HepG2 (cell line): ENCODE results near the gene NRL. TPM values are rescaled to one million over a fixed set of nuclear protein-coding genes. Genes with fewer than 3 reads are reported as not detected.

ENCODE experiments used
- ARID2 ChIP-seq: sonication (generic); formaldehyde crosslinking; IDR thresholded peaks from 2 replicates; pipeline ENCODE4 v1.8.1; 2022; ENCODE audit warnings: mild to moderate bottlenecking, missing genetic modification reagents, borderline replicate concordance
- ASH2L ChIP-seq: fragments of 300-600, 200-600 bp; sonication (generic); IDR thresholded peaks from 2 replicates; pipeline ENCODE4 v1.7.0; 2017; ENCODE audit warnings: low read depth, mild to moderate bottlenecking, moderate library complexity, mixed read lengths, low read length; ENCODE audit not compliant: insufficient read length
- CREM ChIP-seq, 2 experiments: sonication (generic) in 1 of 2; formaldehyde crosslinking in 1 of 2; IDR thresholded peaks; 2 replicates each; pipeline versions ENCODE4 v1.4.0 to v1.6.1; 2016 to 2020; ENCODE audit warnings: antibody characterized with exemption in 1 of 2, mild to moderate bottlenecking in 1 of 2, missing genetic modification reagents in 1 of 2
- ELF4 ChIP-seq: sonication (generic); formaldehyde crosslinking; IDR thresholded peaks from 2 replicates; pipeline ENCODE4 v1.5.0; 2020; ENCODE audit warnings: missing genetic modification reagents, mild to moderate bottlenecking, moderate library complexity, borderline replicate concordance
- GFI1 ChIP-seq: sonication (generic); formaldehyde crosslinking; IDR thresholded peaks from 2 replicates; pipeline ENCODE4 v1.5.0; 2020; ENCODE audit warnings: missing genetic modification reagents, mild to moderate bottlenecking, borderline replicate concordance
- GTF3A ChIP-seq: sonication (generic); formaldehyde crosslinking; conservative IDR thresholded peaks from 2 replicates; pipeline ENCODE4 v1.4.0; 2020; ENCODE audit warnings: mild to moderate bottlenecking, missing genetic modification reagents
- KAT7 ChIP-seq: IDR thresholded peaks from 2 replicates; pipeline ENCODE4 v1.6.1; 2018; ENCODE audit warnings: borderline replicate concordance, missing compliant biosample characterization
- KDM5B ChIP-seq: sonication (generic); formaldehyde crosslinking; IDR thresholded peaks from 2 replicates; pipeline ENCODE4 v1.4.0; 2020; ENCODE audit warnings: missing genetic modification reagents, mild to moderate bottlenecking, borderline replicate concordance
- NFYC ChIP-seq: IDR thresholded peaks from 2 replicates; pipeline ENCODE4 v1.6.1; 2016; ENCODE audit warnings: missing genetic modification reagents, missing compliant biosample characterization
- PHF20 ChIP-seq: sonication (generic); formaldehyde crosslinking; IDR thresholded peaks from 2 replicates; pipeline ENCODE4 v1.5.0; 2020; ENCODE audit warnings: mild to moderate bottlenecking, missing genetic modification reagents
- RARA ChIP-seq: IDR thresholded peaks from 2 replicates; pipeline ENCODE4 v1.6.1; 2016; ENCODE audit warnings: missing genetic modification reagents, missing compliant biosample characterization
- SMAD1 ChIP-seq: sonication (generic); formaldehyde crosslinking; IDR thresholded peaks from 2 replicates; pipeline ENCODE4 v1.4.0; 2020; ENCODE audit warnings: missing genetic modification reagents, low read depth, mild to moderate bottlenecking, borderline replicate concordance
- SMAD9 ChIP-seq: sonication (generic); formaldehyde crosslinking; IDR thresholded peaks from 2 replicates; pipeline ENCODE4 v1.5.1; 2020; ENCODE audit warnings: mild to moderate bottlenecking, missing genetic modification reagents
- SOX5 ChIP-seq: IDR thresholded peaks from 2 replicates; pipeline ENCODE4 v1.6.1; 2016; ENCODE audit warnings: borderline replicate concordance
- SRSF9 ChIP-seq: fragments of 200-400 bp; formaldehyde crosslinking; IDR thresholded peaks from 2 replicates; pipeline ENCODE4 v1.6.1; 2018; ENCODE audit warnings: borderline replicate concordance, mild to moderate bottlenecking, low read depth, low read length; ENCODE audit not compliant: insufficient read depth, poor library complexity, severe bottlenecking
- ZFX ChIP-seq: sonication (generic); formaldehyde crosslinking; IDR thresholded peaks from 2 replicates; pipeline ENCODE4 v1.4.0; 2020; ENCODE audit warnings: mild to moderate bottlenecking, low read depth, missing genetic modification reagents, moderate library complexity
- ZNF138 ChIP-seq: sonication (generic); formaldehyde crosslinking; IDR thresholded peaks from 2 replicates; pipeline ENCODE4 v1.5.0; 2020; ENCODE audit warnings: mild to moderate bottlenecking, low read depth, missing genetic modification reagents
- ZNF317 ChIP-seq: sonication (generic); formaldehyde crosslinking; IDR thresholded peaks from 2 replicates; pipeline ENCODE4 v1.5.0; 2020; ENCODE audit warnings: mild to moderate bottlenecking, missing genetic modification reagents
- ZNF652 ChIP-seq: IDR thresholded peaks from 2 replicates; pipeline ENCODE4 v1.6.1; 2016; ENCODE audit warnings: low read depth, borderline replicate concordance
- ZNF674 ChIP-seq: sonication (generic); formaldehyde crosslinking; IDR thresholded peaks from 2 replicates; pipeline ENCODE4 v1.5.0; 2020; ENCODE audit warnings: low read depth, mild to moderate bottlenecking, missing genetic modification reagents
- ZNF781 ChIP-seq: sonication (generic); formaldehyde crosslinking; IDR thresholded peaks from 2 replicates; pipeline ENCODE4 v1.5.1; 2020; ENCODE audit warnings: borderline replicate concordance, mild to moderate bottlenecking, missing genetic modification reagents; ENCODE audit errors: not compliant biosample characterization
- polyA plus RNA-seq, 8 experiments: library from polyadenylated mRNA; depleted of rRNA in 3 of 8; stranded (reverse) in 7 of 8; unstranded in 1 of 8; fragments of >200 nt; fragmentation: Illumina TruSeq in 4 of 8; extraction: Trizol in 4 of 8; gene quantifications; 2 replicates each; pipeline versions ENCODE4 v1.2.1 to v1.2.3, GENCODE V29; 2011 to 2016; ENCODE audit warnings: low read depth in 4 of 8, missing spikeins in 1 of 8, mixed read lengths in 1 of 8; ENCODE audit not compliant: insufficient read depth in 1 of 8
- total RNA-seq, 5 experiments: library from RNA; depleted of rRNA; stranded (reverse); fragments of >200 nt; fragmentation: Illumina TruSeq; extraction: Trizol; gene quantifications; 2 replicates each; pipeline ENCODE4 v1.2.3, GENCODE V29; 2016; ENCODE audit warnings: low read depth in 1 of 5
- TF ChIP-seq, protein P1 (sequence below), 2 experiments: sonication (generic) in 1 of 2; formaldehyde crosslinking in 1 of 2; IDR thresholded peaks; 2 replicates each; pipeline versions ENCODE4 v1.5.1 to v1.6.1; 2011 to 2020; ENCODE audit warnings: borderline replicate concordance in 1 of 2, low read depth in 1 of 2, low read length in 1 of 2, mild to moderate bottlenecking in 1 of 2, missing genetic modification reagents in 1 of 2, moderate library complexity in 1 of 2
- TF ChIP-seq, protein P2 (sequence below): IDR thresholded peaks from 2 replicates; pipeline ENCODE4 v1.6.1; 2016; ENCODE audit warnings: missing compliant biosample characterization, missing genetic modification reagents, borderline replicate concordance
- TF ChIP-seq, protein P3 (sequence below): IDR thresholded peaks from 2 replicates; pipeline ENCODE4 v1.6.1; 2016; ENCODE audit warnings: mild to moderate bottlenecking

Gene NRL
- total and polyA plus RNA-seq, 2 of the 13 experiments (the other 11 are each of a cell fraction or from before 2014, with no cell fraction given): 2.5 to 4.7 TPM

DNA sequence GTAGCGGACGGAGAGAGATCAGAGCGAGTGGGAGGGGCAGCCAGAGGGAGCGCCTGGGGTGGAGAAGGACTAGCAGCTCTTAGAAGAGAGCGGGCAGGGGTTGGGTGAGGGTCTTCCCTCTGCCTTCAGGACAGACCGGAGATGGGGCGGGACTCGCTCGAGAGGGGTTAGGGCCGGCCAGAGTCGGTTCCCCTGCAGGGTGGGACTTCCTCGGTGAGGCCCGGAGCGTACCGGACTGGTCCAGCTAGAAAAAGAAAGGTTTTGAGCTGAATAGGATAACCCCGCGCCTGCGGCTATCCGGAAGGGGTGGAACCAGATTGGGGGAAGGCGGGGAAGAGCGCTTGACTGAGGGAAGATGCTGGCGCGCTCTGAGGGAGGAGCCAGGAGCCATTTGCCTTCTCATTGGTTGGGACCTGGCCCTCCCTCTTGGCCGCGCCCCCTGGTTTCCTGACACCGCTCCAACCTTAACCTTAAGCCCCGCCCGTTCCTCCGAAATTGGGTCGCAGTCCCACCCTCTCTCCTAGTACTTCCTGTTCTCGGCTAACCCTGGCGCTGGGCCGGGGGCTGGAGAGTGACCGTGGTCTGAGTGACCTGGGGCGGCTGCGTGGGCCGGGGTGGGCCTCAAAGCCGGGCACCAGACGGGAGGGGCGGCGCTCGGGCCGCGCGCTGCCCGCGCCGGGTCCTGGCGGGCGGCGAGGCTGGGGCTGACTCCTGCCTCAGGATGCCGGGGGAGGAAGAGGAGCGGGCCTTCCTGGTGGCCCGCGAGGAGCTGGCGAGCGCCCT, 32.4 kb upstream of the NRL start, which contains the start of gene RNF31 (continued):
- TF ChIP-seq, protein P1, sequence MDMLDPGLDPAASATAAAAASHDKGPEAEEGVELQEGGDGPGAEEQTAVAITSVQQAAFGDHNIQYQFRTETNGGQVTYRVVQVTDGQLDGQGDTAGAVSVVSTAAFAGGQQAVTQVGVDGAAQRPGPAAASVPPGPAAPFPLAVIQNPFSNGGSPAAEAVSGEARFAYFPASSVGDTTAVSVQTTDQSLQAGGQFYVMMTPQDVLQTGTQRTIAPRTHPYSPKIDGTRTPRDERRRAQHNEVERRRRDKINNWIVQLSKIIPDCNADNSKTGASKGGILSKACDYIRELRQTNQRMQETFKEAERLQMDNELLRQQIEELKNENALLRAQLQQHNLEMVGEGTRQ (IDR thresholded peaks at IDR 0.05; ENCODE audit: low read depth, low read length): no peak
- TF ChIP-seq, protein P1 (CRISPR knock-in tag; IDR thresholded peaks at IDR 0.05; ENCODE audit: borderline replicate concordance): no peak
- 0 out of 2 replicates have a peak, but pooled peaks have one; percentile 83 for TF ChIP-seq ARID2 (CRISPR knock-in tag)
- peak; percentile 93 for TF ChIP-seq ZNF317
- TF ChIP-seq NFYC (CRISPR knock-in tag): peak; percentile 87
- peak; percentile 53; the same call in 1 of the 2 replicates for TF ChIP-seq CREM (IDR thresholded peaks at IDR 0.05)
- TF ChIP-seq CREM (CRISPR knock-in tag; IDR thresholded peaks at IDR 0.05): no peak
- TF ChIP-seq, protein P2, sequence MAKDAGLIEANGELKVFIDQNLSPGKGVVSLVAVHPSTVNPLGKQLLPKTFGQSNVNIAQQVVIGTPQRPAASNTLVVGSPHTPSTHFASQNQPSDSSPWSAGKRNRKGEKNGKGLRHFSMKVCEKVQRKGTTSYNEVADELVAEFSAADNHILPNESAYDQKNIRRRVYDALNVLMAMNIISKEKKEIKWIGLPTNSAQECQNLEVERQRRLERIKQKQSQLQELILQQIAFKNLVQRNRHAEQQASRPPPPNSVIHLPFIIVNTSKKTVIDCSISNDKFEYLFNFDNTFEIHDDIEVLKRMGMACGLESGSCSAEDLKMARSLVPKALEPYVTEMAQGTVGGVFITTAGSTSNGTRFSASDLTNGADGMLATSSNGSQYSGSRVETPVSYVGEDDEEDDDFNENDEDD: 0 out of 2 replicates have a peak, but pooled peaks have one; percentile 56
- peak; percentile 88 for TF ChIP-seq ZNF781 (CRISPR knock-in tag)
- TF ChIP-seq ZFX: peak; percentile 98
- TF ChIP-seq ZNF674: no peak; the same call in 1 of the 2 replicates
- TF ChIP-seq ZNF652 (CRISPR knock-in tag): no peak; the same call in 1 of the 2 replicates
- no peak for TF ChIP-seq PHF20
- no peak for TF ChIP-seq SMAD9 (CRISPR knock-in tag)
- TF ChIP-seq, protein P3, sequence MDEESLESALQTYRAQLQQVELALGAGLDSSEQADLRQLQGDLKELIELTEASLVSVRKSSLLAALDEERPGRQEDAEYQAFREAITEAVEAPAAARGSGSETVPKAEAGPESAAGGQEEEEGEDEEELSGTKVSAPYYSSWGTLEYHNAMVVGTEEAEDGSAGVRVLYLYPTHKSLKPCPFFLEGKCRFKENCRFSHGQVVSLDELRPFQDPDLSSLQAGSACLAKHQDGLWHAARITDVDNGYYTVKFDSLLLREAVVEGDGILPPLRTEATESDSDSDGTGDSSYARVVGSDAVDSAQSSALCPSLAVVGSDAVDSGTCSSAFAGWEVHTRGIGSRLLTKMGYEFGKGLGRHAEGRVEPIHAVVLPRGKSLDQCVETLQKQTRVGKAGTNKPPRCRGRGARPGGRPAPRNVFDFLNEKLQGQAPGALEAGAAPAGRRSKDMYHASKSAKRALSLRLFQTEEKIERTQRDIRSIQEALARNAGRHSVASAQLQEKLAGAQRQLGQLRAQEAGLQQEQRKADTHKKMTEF (CRISPR knock-in tag): peak; percentile 68
- peak; percentile 7 for TF ChIP-seq SOX5
- no peak for TF ChIP-seq SRSF9
- peak; percentile 26; the same call in 1 of the 2 replicates for TF ChIP-seq SMAD1 (CRISPR knock-in tag)
- TF ChIP-seq ZNF138 (CRISPR knock-in tag): peak; percentile 63; the same call in 1 of the 2 replicates
- 0 out of 2 replicates have a peak, but pooled peaks have one; percentile 13 for TF ChIP-seq RARA
- TF ChIP-seq ELF4 (CRISPR knock-in tag): no peak
- peak; percentile 78 for TF ChIP-seq KDM5B (CRISPR knock-in tag)
- no peak for TF ChIP-seq GFI1 (CRISPR knock-in tag)
- TF ChIP-seq ASH2L: peak; percentile 92
- TF ChIP-seq GTF3A: no peak; the same call in 1 of the 2 replicates
- peak; percentile 82 for TF ChIP-seq KAT7
